Measurements from ENCODE around the gene CENPN.

The CENPN gene

GRCh38 chr16:81035975-81036750 is 29.1 kb downstream of the CENPN start:
- peak; percentile 43 for DNase-seq

- DNase-seq, result peak; percentile 15
Measured at GRCh38 chr16:81036751-81037350, 29.8 kb downstream of the CENPN start.

GRCh38 chr16:81040131-81040530 is 33.1 kb downstream of the CENPN start:
- DNase-seq, result no peak

GRCh38 chr16:81040842-81041241 is 33.8 kb downstream of the CENPN start:
- no peak for DNase-seq

GRCh38 chr16:81041696-81042095 is 34.7 kb downstream of the CENPN start:
- DNase-seq, result no peak

GRCh38 chr16:81042821-81043220 is 35.8 kb downstream of the CENPN start:
- no peak for DNase-seq

- no peak for DNase-seq
Measured at GRCh38 chr16:81053761-81054160, 46.7 kb downstream of the CENPN start.

- no peak for DNase-seq
Measured at GRCh38 chr16:81060576-81061306, 53.7 kb downstream of the CENPN start.

- no peak for DNase-seq
Measured at GRCh38 chr16:81061307-81061640, 54.3 kb downstream of the CENPN start.

GRCh38 chr16:81061871-81062608 is 55.0 kb downstream of the CENPN start:
- no peak for DNase-seq

GRCh38 chr16:81066681-81067080 is 59.7 kb downstream of the CENPN start:
- no peak for DNase-seq

- DNase-seq, result no peak
Measured at GRCh38 chr16:81067166-81067565, 60.2 kb downstream of the CENPN start.

- DNase-seq, result no peak
Measured at GRCh38 chr16:81069063-81069462, 62.0 kb downstream of the CENPN start.

GRCh38 chr16:81070979-81071378 is 64.0 kb downstream of the CENPN start:
- no peak for DNase-seq

GRCh38 chr16:81071805-81072204 is 64.8 kb downstream of the CENPN start:
- DNase-seq, result no peak

- no peak for DNase-seq
Measured at GRCh38 chr16:81073560-81074330, 66.7 kb downstream of the CENPN start.

GRCh38 chr16:81076566-81077075 is 69.6 kb downstream of the CENPN start:
- peak; percentile 93 for DNase-seq

- DNase-seq, result peak; percentile 98
Measured at GRCh38 chr16:81077076-81077940, 70.3 kb downstream of the CENPN start, which contains the start of gene C16orf46. TSS of gene C16orf46 (minus strand) at chr16:81077238. CDS start at chr16:81063955, 13,283 bp downstream.

- no peak for DNase-seq
Measured at GRCh38 chr16:81080233-81080632, 73.2 kb downstream of the CENPN start.

- DNase-seq, result no peak
Measured at GRCh38 chr16:81081014-81081413, 74.0 kb downstream of the CENPN start.
